ENCODE data around the gene SYPL1. TPM values are rescaled to one million over a fixed set of nuclear protein-coding genes. Genes with fewer than 3 reads are reported as not detected.

Gene SYPL1
- total and polyA plus RNA-seq, 8 donors: 16.4 to 44.7 (median 33.5) TPM

DNA sequence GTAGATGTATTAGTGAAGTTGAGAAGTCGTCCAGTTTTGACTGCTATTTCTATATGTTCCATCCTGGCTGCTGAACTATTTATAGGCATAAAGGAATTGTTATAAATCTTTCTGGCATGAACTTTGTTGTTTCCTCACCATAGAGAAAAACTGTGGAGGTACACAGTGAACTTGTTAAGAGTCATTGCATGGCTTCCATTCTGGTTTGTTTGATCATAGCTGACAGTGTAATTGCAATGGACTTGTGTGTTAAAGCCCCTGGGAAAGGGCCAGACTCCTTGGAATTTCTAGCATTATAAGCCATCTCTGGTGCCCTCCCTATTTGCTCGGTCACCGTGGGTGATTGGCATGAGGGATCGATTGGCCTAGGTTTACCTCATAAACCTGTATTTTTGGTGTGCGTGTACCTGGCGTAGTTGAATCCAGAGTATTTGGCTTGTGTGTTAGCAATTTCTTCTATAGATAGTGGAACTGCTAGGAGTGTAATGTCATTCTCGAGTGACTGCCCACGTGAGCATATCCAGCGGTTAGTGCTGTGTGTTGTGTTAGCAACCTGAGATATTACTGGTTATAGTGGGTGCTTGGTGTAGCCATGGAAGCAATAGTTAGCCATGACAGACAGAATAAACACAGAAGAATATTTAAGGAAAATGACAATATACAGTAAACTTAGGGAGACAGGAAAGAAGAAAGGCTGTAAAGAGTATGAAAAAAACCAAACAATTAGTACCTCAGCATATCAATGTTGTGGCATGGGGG, 5.9 kb upstream of the SYPL1 start:
- DNase-seq (no peak), FAIRE-seq (no peak)

DNA sequence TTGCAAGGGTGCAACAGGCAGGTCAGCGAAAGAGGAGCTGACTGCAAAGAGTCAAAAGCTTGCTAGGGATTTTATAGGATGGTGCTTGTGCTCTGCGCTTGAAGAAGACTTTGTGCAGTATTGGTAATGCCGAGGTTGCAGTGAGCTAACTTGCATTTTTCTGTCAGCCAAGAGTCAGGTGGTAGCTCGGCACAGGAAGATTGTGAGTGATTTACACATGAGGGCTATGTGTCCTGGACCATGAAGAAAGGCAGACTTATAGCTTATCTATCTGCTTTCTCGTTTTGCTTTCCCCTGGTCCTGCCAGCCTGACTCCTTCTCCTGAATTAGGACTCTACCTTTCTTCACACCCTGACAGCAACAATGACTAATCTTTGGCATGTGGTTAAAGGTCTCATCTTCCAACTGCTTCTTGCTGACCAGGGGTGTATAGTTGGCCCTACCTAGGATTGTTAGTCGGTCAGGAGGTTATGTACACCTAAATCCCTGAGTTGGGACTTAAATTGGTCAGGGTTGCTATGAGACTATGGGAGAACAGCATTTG, 4.1 kb upstream of the SYPL1 start:
- no peak for DNase-seq
- Histone ChIP-seq H3K4me3 (no peak overlapping the region), H3K27ac (no peak overlapping the region), H3K27me3 (no peaks in the 10 kb centered on the region), H3K9me3 (no peaks in the 10 kb centered on the region), H3K36me3 (no peaks in the 10 kb centered on the region), H3K4me1 (no peaks in the 10 kb centered on the region)
- intact Hi-C loops (cut with DNase I): no loop called here
- TF ChIP-seq, protein P1, sequence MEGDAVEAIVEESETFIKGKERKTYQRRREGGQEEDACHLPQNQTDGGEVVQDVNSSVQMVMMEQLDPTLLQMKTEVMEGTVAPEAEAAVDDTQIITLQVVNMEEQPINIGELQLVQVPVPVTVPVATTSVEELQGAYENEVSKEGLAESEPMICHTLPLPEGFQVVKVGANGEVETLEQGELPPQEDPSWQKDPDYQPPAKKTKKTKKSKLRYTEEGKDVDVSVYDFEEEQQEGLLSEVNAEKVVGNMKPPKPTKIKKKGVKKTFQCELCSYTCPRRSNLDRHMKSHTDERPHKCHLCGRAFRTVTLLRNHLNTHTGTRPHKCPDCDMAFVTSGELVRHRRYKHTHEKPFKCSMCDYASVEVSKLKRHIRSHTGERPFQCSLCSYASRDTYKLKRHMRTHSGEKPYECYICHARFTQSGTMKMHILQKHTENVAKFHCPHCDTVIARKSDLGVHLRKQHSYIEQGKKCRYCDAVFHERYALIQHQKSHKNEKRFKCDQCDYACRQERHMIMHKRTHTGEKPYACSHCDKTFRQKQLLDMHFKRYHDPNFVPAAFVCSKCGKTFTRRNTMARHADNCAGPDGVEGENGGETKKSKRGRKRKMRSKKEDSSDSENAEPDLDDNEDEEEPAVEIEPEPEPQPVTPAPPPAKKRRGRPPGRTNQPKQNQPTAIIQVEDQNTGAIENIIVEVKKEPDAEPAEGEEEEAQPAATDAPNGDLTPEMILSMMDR (IDR thresholded peaks at IDR 0.05): no peak
- WGBS, 2 donors: 73 to 76% methylated on average over 6 of the region's 6 CpGs
- no peak for ATAC-seq
- no peak for FAIRE-seq

More for the DNA sequence above, 5.9 kb upstream of the SYPL1 start:
- Histone ChIP-seq H3K9me3 (no peaks in the 10 kb centered on the region), H3K36me3 (no peaks in the 10 kb centered on the region), H3K27me3 (no peaks in the 10 kb centered on the region), H3K4me3 (no peak overlapping the region), H3K4me1 (no peaks in the 10 kb centered on the region), H3K27ac (no peak overlapping the region)
- peak in 1 of 4 donors; percentile 36 for ATAC-seq
- TF ChIP-seq, protein P1 (IDR thresholded peaks at IDR 0.05): no peak
- intact Hi-C loops (cut with DNase I): no loop called here
- WGBS, 2 donors: 60 to 61% methylated on average over 9 of the region's 9 CpGs

DNA sequence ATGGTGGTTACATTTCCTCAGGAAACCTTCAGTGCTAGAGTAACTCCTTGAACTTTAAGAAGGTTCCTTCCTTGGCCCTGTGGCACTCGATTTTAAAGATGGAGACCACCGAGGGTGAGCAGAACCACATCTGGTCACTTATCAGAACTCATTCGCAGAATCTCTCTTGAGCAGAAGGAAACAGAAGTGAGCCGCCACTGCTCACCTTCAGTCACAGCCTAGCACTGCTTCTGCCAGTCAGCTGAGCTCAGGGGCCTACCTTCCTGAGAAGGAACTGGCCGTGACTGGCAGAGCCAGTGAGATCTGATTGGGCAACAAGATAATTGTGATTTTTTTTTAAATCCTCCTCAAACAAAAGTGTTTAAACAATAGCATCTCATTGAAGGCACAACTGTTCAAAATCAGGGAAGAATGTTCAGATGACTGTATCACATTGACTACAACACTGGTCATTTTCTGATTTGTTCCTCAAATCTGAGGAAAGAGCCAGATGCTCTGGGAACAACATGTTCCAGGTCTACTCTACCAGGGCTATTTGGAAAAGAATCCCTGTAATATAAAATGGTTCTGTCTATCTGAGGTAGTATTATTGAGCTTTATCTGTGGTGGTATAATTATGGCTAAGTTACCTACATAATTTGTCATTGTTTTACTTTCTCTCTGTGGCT, 2.7 kb upstream of the SYPL1 start:
- no peak overlapping the region for H3K27ac ChIP-seq

DNA sequence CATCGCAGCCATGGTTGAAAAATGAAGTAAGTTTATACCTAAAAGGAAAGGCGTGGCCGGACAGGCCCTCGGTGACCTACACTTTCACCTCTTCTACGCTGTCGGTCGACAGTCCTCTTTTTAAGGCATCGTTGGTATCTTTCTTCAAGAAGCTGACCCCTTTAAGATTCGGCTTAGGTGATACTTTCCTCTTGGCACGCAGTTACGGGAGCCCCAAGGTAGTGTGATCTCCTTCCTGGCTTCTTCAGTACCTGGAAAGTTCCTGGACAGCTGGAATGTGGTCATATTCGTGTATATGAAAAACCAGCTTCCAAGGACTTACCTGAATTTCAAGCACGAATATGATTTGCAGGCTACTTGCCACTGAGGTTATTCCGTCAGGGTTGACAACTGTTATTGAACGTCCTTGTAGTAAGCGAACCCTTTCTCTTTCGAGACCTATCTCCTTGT, 885 bp upstream of the SYPL1 start:
- Histone ChIP-seq H3K4me3 (peak overlapping the region in 3 of 4 donors; percentile 58 to 73 (median 64)), H3K27ac (peak overlapping the region; percentile 93 to 98 (median 96)), H3K4me1 (peaks cover 5 to 19% (median 19%) of the 10 kb centered on the region in 3 donors), H3K9me3 (no peaks in the 10 kb centered on the region), H3K27me3 (no peaks in the 10 kb centered on the region), H3K36me3 (no peaks in the 10 kb centered on the region)
- 88 to 89% methylated on average over 17 of the region's 17 CpGs for WGBS, 2 donors
- TF ChIP-seq, protein P1 (IDR thresholded peaks at IDR 0.05): no peak
- DNase-seq (no peak), FAIRE-seq (no peak), ATAC-seq (no peak)
- intact Hi-C loops (cut with DNase I): no loop called here

More for the DNA sequence above, 2.7 kb upstream of the SYPL1 start:
- Histone ChIP-seq H3K27me3 (no peaks in the 10 kb centered on the region), H3K4me3 (no peak overlapping the region), H3K36me3 (no peaks in the 10 kb centered on the region), H3K9me3 (no peaks in the 10 kb centered on the region), H3K4me1 (peaks cover 0 to 5% (median 4%) of the 10 kb centered on the region in 3 donors)
- intact Hi-C loops (cut with DNase I): no loop called here
- FAIRE-seq: no peak
- 62 to 66% methylated on average over 5 of the region's 5 CpGs for WGBS, 2 donors
- no peak for ATAC-seq
- TF ChIP-seq, protein P1 (IDR thresholded peaks at IDR 0.05): no peak
- no peak for DNase-seq

All from pancreas (tissue), 10 donors.